Measurements from ENCODE around the gene OGFOD3.
"Not testable (repeated sequence)": the region's sequence is repeated elsewhere in the genome, so short reads cannot be mapped to it uniquely, and the experiment has no call there.

OGFOD3 gene

DNA sequence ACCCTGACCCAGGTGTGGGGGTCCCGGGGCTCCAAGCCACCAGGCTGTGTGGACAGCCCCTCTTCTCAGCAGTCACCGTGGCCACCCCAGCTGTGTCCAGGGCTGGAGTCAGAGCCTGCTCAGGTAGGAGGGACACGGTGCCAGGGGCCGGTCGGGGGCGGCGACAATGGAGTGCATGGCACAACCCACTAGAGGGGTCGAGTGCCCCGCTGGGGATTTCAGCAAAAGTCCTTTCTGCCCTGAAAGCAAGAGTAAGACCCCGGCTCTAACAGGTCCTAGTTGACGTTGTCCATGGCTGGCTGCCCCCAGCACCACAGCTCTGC is 35.5 kb downstream of the OGFOD3 start:
- no peak for TF ChIP-seq CTCF (IDR thresholded peaks at IDR 0.05; ENCODE audit: low read depth, low read length, missing control alignments)
- no peak for DNase-seq (ENCODE audit: extremely low read depth, low read depth)
- no peak overlapping the region for H3K4me3 ChIP-seq (replicated peaks; ENCODE audit: low read depth, low read length)

DNA sequence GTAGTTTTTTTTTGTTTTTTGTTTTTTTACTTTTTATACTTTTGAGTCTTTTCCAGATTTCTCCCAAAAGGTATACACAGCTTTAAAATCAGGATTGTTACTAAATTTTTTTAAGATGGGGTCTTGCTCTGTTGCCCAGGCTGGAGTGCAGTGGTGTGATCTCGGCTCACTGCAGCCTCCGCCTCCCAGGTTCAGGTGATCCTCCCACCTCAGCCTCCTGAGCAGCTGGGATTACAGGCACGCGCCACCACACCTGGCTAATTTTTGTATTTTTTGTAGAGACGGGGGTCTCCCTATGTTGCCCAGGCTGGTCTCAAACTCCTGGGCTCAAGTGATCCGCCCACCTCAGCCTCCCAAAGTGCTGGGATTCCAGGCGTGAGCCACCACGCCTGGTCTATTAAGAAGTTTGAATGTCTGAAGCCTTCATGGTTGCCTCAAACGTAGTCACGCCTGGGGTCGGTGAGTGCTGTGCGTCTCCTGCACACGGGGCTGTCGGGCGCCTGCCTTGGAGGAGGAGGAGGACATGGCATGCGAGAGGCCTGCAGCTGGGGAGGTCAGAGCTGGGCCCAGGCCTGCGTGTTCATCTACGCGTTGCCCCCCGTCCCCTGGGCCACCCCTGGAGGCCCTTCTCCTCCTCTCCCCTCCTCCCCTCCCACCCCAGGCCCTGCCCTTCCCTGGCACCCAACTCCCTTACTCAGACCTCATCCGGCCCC is 36.0 kb downstream of the OGFOD3 start:
- not testable (repeated sequence) for DNase-seq (ENCODE audit: extremely low read depth, low read depth); H3K4me3 ChIP-seq (replicated peaks; ENCODE audit: low read depth, low read length)

DNA sequence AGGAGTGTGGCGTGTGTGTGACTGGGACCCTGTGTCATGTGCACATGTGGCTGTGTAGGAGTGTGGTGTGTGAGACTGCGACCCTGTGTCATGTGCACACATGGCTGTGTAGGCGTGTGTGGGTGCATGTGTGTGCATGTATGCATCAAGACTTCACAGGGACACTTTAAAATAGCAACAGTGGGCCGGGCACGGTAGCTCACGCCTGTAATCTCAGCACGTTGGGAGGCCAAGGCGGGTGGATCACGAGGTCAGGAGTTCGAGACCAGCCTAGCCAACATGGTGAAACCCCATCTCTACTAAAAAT is 36.7 kb downstream of the OGFOD3 start:
- H3K4me3 ChIP-seq (replicated peaks; ENCODE audit: low read depth, low read length); DNase-seq (ENCODE audit: extremely low read depth, low read depth): not testable (repeated sequence)

- no peak for TF ChIP-seq CTCF (IDR thresholded peaks at IDR 0.05; ENCODE audit: low read depth, low read length, missing control alignments)
- H3K4me3 ChIP-seq (replicated peaks; ENCODE audit: low read depth, low read length) = no peak overlapping the region
- DNase-seq (ENCODE audit: extremely low read depth, low read depth) = no peak
Observed at GRCh38 chr17:82380860-82381702, 37.3 kb downstream of the OGFOD3 start.

DNA sequence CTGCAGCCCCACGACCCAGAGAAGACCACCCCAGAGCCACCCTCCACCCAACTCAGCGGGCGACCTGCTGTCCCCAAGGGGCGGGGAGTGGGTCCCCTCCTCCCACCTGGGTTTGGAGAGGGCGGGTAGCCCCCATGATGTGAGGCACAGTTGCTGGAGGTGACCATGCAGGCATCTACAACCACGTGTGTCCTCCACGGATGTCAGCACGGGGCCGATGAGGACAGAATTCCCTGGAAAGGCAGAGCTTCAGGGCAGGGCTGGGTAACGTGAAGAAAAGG is 39.7 kb downstream of the OGFOD3 start:
- H3K4me3 ChIP-seq (replicated peaks; ENCODE audit: low read depth, low read length) = no peak overlapping the region
- no peak for DNase-seq (ENCODE audit: extremely low read depth, low read depth)
- TF ChIP-seq CTCF (IDR thresholded peaks at IDR 0.05; ENCODE audit: low read depth, low read length, missing control alignments) = no peak

GRCh38 chr17:82377924-82378740 is 40.3 kb downstream of the OGFOD3 start:
- no peak for DNase-seq (ENCODE audit: extremely low read depth, low read depth)
- H3K4me3 ChIP-seq (replicated peaks; ENCODE audit: low read depth, low read length) = no peak overlapping the region
- no peak for TF ChIP-seq CTCF (IDR thresholded peaks at IDR 0.05; ENCODE audit: low read depth, low read length, missing control alignments)

GRCh38 chr17:82377294-82377693 is 41.1 kb downstream of the OGFOD3 start:
- not testable (repeated sequence) for DNase-seq (ENCODE audit: extremely low read depth, low read depth); H3K4me3 ChIP-seq (replicated peaks; ENCODE audit: low read depth, low read length)

DNA sequence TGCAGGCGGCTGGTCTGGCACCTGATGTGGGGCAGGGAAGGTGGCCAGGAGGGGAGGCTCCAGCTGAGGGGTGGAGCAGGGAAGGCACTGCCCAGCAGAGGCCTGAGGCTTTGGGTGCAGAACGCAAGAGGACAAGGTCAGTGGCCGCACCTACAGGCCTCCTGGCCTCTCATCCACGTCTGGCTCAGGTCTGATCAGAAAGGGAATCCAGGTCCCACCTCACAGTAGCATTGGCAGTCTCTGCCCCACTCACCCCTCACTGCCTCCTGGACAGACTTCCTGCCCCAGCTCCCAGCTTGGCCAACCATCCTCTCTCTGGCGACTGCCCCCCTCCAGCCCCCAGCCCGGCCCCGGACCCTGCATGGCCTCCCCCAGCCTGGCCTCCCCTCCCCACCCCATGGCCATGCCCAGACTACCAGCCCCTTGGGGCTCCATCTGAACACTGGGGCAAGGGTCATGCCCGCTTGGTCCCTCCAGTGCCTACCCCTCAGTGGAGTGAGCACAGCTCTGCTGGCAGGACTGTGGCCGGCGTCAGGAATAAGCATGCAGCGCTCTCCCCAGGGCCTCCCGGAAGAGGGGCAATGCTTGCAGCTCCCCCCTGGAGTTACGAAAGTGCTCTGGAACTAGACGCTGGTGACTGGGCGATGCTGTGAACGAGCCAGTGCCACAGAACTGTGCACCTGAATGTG is 42.2 kb downstream of the OGFOD3 start:
- H3K4me3 ChIP-seq (replicated peaks; ENCODE audit: low read depth, low read length) = no peak overlapping the region
- no peak for TF ChIP-seq CTCF (IDR thresholded peaks at IDR 0.05; ENCODE audit: low read depth, low read length, missing control alignments)
- DNase-seq (ENCODE audit: extremely low read depth, low read depth) = no peak

Data from HFF-Myc (cell line).